ENCODE measurements around the gene ZNF770. TPM values are rescaled to one million over a fixed set of nuclear protein-coding genes. Genes with fewer than 3 reads are reported as not detected.
A peak's percentile ranks its signal among the peaks of the same experiment; 100 is the strongest.
"Not testable (repeated sequence)": the region's sequence is repeated elsewhere in the genome, so short reads cannot be mapped to it uniquely, and the experiment has no call there.

The ZNF770 gene
- polyA plus RNA-seq, 1 donor, result 36.3 TPM

DNA sequence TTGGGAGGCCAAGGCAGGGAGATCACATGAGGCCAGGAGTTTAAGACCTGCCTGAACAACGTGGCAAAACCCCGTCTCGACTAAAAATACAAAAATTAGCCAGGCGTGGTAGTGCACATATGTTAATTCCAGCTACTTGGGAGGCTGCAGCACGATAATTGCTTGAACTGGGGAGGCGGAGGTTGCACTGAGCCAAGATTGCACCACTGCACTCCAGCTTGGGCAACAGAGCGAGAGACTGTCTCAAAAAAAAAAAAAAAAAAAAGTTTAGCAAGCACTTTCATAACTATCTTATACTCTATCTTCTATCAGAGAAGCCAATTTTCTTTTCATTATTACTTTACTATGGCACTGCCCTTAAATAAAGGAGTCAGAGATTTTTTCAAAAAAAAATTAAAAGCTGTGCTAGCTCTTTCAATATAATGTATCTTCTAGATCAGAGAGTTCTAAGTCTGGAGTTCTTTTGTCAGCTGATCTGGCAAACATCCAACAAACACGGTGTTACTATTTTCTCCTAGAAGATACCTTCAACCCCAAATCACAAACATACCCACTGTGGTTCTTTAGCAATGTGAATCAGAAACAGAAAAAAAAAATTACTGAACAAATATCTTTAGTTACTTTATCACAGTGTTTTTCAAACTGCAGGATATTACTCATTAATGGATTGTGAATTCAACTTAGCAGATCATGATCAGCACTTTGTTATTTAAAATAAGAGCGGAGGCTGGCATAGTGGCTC lies 3.0 kb downstream of the ZNF770 start:
- H3K36me3 ChIP-seq (ENCODE audit: control insufficient read depth, insufficient read depth, low read length), result peaks cover 16% of the 10 kb centered on the region
- DNase-seq, result peak; percentile 65 to 86
- no peak overlapping the region for H3K4me3 ChIP-seq (ENCODE audit: low read length)
- no peaks in the 10 kb centered on the region for H3K27me3 ChIP-seq (ENCODE audit: control insufficient read depth, insufficient read depth, low read length)
- peaks cover 3% of the 10 kb centered on the region for H3K4me1 ChIP-seq (ENCODE audit: control insufficient read depth, insufficient read depth, low read length)
- WGBS (ENCODE audit: insufficient coverage, low lambda C conversion rate), result no CpG with 5 or more reads among the region's 9 CpGs
- peak overlapping the region; percentile 63 for H3K27ac ChIP-seq (ENCODE audit: low read length)
- H3K9me3 ChIP-seq (ENCODE audit: control insufficient read depth, low read depth, low read length), result no peaks in the 10 kb centered on the region

DNA sequence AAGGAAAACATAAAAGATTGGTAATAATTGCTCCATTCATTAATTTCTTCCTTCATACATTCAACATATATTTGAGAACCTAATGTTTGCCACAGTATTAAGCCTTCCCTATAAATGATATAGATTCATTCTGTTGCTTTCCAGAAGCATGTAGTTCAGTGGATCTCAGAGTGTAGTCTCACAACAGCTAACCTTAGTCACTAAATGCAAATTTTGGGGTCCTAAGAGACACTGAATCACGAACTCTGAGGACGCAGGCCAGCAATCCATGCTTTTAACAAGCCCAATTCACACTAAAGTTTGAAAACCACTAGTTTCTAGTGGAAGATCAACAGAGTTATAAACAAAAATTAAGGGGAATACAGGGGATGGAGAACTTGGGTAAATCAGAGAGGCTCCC lies 11.3 kb downstream of the ZNF770 start:
- Histone ChIP-seq H3K4me3 (ENCODE audit: low read length) (no peak overlapping the region), H3K9me3 (ENCODE audit: control insufficient read depth, low read depth, low read length) (no peaks in the 10 kb centered on the region), H3K27ac (ENCODE audit: low read length) (no peak overlapping the region), H3K4me1 (ENCODE audit: control insufficient read depth, insufficient read depth, low read length) (no peaks in the 10 kb centered on the region), H3K36me3 (ENCODE audit: control insufficient read depth, insufficient read depth, low read length) (peaks cover 4% of the 10 kb centered on the region), H3K27me3 (ENCODE audit: control insufficient read depth, insufficient read depth, low read length) (no peaks in the 10 kb centered on the region)
- no peak for DNase-seq
- 90% methylated on average over 2 of the region's 2 CpGs for WGBS (ENCODE audit: insufficient coverage, low lambda C conversion rate)

DNA sequence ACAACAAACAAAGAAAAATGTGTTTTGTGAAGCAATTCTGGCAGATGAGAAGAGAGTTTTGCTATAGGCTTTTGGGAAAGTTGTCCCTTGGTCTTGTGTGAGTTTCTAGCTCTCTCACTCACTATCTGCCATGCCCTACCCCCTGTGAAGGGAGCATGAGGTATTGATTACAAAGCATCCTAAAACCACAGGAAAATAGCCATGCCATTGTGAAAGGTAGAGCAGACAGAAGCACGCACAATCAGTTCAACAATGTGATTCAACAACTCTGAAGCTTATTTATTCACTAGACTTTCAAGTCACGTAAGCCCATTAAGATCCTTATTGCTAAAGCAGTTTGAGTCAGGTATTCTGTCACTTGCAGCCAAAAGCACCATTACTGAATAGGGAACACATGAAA lies 12.0 kb downstream of the ZNF770 start:
- no CpG with 5 or more reads among the region's 2 CpGs for WGBS (ENCODE audit: insufficient coverage, low lambda C conversion rate)
- no peaks in the 10 kb centered on the region for H3K4me1 ChIP-seq (ENCODE audit: control insufficient read depth, insufficient read depth, low read length)
- peaks cover 3% of the 10 kb centered on the region for H3K36me3 ChIP-seq (ENCODE audit: control insufficient read depth, insufficient read depth, low read length)
- no peaks in the 10 kb centered on the region for H3K27me3 ChIP-seq (ENCODE audit: control insufficient read depth, insufficient read depth, low read length)
- DNase-seq, result no peak
- no peak overlapping the region for H3K27ac ChIP-seq (ENCODE audit: low read length)
- no peaks in the 10 kb centered on the region for H3K9me3 ChIP-seq (ENCODE audit: control insufficient read depth, low read depth, low read length)
- no peak overlapping the region for H3K4me3 ChIP-seq (ENCODE audit: low read length)

DNA sequence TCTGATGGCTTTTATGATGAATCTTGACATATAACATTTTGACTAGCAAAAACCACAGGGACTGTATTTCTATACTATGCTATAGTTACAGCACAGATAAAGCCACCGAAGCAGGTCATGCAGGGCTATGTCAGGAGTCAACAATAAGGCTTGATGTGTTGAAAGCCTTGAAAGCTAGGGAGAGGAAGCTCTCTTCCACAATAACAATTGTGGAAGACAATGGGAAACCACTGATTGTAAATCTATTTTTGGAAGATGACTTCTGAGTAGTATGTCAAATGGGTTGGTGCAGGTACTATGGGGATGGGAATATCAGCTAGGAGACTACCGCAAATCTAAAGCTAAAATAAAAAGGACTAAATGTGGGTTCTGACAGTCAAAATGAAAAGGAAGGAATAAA lies 14.6 kb downstream of the ZNF770 start:
- Histone ChIP-seq H3K27ac (ENCODE audit: low read length) (no peak overlapping the region), H3K9me3 (ENCODE audit: control insufficient read depth, low read depth, low read length) (no peaks in the 10 kb centered on the region), H3K4me3 (ENCODE audit: low read length) (no peak overlapping the region), H3K36me3 (ENCODE audit: control insufficient read depth, insufficient read depth, low read length) (peaks cover 3% of the 10 kb centered on the region), H3K4me1 (ENCODE audit: control insufficient read depth, insufficient read depth, low read length) (no peaks in the 10 kb centered on the region), H3K27me3 (ENCODE audit: control insufficient read depth, insufficient read depth, low read length) (no peaks in the 10 kb centered on the region)
- 100% methylated on average over 1 of the region's 2 CpGs for WGBS (ENCODE audit: insufficient coverage, low lambda C conversion rate)
- DNase-seq, result no peak

DNA sequence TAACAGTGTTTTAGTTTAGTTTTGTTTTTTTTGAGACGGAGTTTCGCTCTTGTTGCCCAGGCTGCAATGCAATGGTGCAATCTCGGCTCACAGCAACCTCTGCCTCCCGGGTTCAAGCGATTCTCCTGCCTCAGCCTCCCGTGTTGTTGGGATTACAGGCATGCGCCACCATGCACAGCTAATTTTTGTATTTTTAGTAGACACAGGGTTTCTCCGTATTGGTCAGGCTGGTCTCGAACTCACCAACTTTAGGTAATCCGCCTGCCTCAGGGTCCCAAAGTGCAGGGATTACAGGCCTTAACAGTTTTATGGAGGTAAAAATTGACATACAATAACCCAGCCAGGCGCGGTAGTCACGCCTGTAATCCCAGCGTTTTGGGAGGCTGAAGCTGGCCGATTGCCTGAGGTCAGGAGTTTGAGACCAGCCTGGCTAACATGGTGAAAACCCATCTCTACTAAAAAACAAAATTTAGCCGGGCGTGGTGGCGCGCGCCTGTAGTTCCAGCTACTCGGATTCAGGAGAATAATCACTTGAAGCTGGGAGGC lies 17.9 kb downstream of the ZNF770 start:
- 100% methylated on average over 6 of the region's 21 CpGs for WGBS (ENCODE audit: insufficient coverage, low lambda C conversion rate)
- H3K27ac ChIP-seq (ENCODE audit: low read length), result not testable (repeated sequence)

DNA sequence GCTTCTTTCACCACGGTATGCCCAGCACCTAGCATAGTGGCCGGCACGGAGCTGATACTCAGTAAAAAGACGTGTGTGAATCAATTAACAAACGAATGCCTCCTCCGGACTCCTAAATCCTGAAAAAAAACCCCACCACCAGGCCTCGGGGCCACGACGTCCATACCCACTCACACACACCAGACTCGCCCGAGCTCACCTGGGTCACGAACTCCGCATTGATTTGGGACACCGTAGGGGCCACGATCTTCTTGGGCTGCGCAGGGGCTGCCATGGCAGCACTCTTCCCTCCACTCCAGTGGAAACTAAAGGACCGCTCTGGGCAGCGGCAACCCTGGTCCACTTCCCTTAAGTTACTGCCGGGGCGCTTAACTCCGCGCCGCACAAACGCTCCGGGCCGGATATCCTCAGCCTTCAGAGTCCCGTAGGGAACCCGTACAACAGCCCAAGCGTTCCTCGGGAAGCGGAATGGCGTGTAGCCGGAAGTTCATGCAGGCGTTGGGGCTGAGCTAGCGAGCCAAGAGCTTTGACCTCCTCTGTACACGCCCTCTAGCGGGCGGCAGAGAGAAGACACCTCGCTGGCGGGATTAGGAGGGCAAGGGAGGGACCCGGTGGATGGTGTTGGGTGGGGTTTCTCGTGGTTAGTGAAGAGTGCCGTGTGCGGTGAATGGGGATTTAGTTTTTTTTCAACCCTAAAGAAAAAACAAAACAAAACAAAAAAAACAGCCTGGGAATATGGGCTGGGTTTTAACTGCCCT lies 18.6 kb downstream of the ZNF770 start, which contains the start of gene AQR:
AQR (minus strand) TSS at position 403 of the 758 bp plus-strand sequence; CDS start at position 274, 129 bp downstream.
- Histone ChIP-seq H3K9me3 (ENCODE audit: control insufficient read depth, low read depth, low read length) (no peaks in the 10 kb centered on the region), H3K27ac (ENCODE audit: low read length) (peak within 1 kb of the TSS; percentile 64), H3K4me1 (ENCODE audit: control insufficient read depth, insufficient read depth, low read length) (no peaks in the 10 kb centered on the region), H3K36me3 (ENCODE audit: control insufficient read depth, insufficient read depth, low read length) (peaks cover 2% of the 10 kb centered on the region), H3K27me3 (ENCODE audit: control insufficient read depth, insufficient read depth, low read length) (no peaks in the 10 kb centered on the region), H3K4me3 (ENCODE audit: low read length) (peak within 1 kb of the TSS; percentile 84)
- DNase-seq, result peak; percentile 95 to 97
- WGBS (ENCODE audit: insufficient coverage, low lambda C conversion rate), result 0% methylated on average over 2 of the region's 44 CpGs

More for the DNA sequence above, 17.9 kb downstream of the ZNF770 start:
- not testable (repeated sequence) for H3K27me3 ChIP-seq (ENCODE audit: control insufficient read depth, insufficient read depth, low read length); H3K36me3 ChIP-seq (ENCODE audit: control insufficient read depth, insufficient read depth, low read length); H3K9me3 ChIP-seq (ENCODE audit: control insufficient read depth, low read depth, low read length); H3K4me1 ChIP-seq (ENCODE audit: control insufficient read depth, insufficient read depth, low read length); DNase-seq
- H3K4me3 ChIP-seq (ENCODE audit: low read length), result peak overlapping the region; percentile 84

DNA sequence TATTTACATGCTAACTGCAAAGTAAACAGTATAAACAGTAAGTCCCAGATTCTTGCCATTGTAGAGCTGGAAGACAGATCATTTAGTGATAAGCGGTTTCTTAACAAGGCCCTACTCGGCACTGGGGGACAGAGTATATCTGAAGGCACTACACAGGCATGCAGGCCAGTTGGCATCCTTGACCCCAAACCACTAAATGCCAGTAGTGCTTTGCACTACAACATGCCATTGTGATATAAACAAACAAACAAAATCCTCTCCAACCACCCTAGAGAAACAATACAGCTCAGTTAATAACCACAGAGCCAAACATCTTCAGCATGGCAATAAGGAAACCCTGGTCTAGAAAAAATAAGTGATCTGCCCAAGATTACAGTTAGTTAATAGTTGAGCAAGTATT lies 23.8 kb downstream of the ZNF770 start:
- Histone ChIP-seq H3K27ac (ENCODE audit: low read length) (no peak overlapping the region), H3K4me3 (ENCODE audit: low read length) (no peak overlapping the region), H3K4me1 (ENCODE audit: control insufficient read depth, insufficient read depth, low read length) (no peaks in the 10 kb centered on the region), H3K9me3 (ENCODE audit: control insufficient read depth, low read depth, low read length) (no peaks in the 10 kb centered on the region), H3K27me3 (ENCODE audit: control insufficient read depth, insufficient read depth, low read length) (no peaks in the 10 kb centered on the region), H3K36me3 (ENCODE audit: control insufficient read depth, insufficient read depth, low read length) (peaks cover 20% of the 10 kb centered on the region)
- WGBS (ENCODE audit: insufficient coverage, low lambda C conversion rate), result no CpG with 5 or more reads among the region's 2 CpGs
- no peak for DNase-seq

DNA sequence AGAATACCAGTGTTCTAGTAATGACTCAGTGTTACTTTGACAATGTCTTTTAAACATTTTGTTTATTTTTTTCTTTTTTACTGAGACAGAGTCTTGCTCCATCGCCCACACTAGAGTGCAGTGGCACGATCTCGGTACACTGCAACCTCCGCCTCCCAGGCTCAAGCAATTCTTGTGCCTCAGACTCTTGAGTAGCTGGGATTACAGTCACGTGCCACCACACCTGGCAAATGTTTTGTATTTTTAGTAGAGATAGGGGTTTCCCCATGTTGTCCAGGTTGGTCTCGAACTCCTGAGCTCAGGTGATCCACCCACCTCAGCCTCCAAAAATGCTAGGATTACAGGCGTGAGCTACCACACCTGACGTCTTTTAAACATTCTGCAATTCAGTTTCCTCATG lies 34.2 kb downstream of the ZNF770 start:
- H3K9me3 ChIP-seq (ENCODE audit: control insufficient read depth, low read depth, low read length), result no peaks in the 10 kb centered on the region
- H3K4me3 ChIP-seq (ENCODE audit: low read length), result no peak overlapping the region
- peaks cover 19% of the 10 kb centered on the region for H3K36me3 ChIP-seq (ENCODE audit: control insufficient read depth, insufficient read depth, low read length)
- H3K27ac ChIP-seq (ENCODE audit: low read length), result no peak overlapping the region
- no peaks in the 10 kb centered on the region for H3K27me3 ChIP-seq (ENCODE audit: control insufficient read depth, insufficient read depth, low read length)
- no CpG with 5 or more reads among the region's 8 CpGs for WGBS (ENCODE audit: insufficient coverage, low lambda C conversion rate)
- no peak for DNase-seq
- no peaks in the 10 kb centered on the region for H3K4me1 ChIP-seq (ENCODE audit: control insufficient read depth, insufficient read depth, low read length)

DNA sequence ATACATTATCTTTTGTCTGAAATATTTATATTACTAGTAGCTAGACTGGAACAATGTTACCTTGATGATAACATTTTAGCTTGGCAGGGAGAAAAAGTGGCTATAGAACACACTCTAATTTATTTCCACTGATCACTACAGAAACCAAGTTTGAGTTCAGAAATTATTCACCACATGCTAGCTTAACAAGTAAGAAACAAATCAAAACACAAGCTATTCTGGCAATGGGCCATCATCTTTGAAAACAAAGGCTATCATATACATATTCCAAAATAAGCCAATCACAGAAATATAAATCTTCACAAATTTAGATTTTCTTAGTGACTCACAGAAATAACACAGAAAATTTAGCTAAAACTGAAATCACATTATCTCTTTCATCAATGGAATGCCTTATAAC lies 35.6 kb downstream of the ZNF770 start:
- no peaks in the 10 kb centered on the region for H3K4me1 ChIP-seq (ENCODE audit: control insufficient read depth, insufficient read depth, low read length)
- H3K36me3 ChIP-seq (ENCODE audit: control insufficient read depth, insufficient read depth, low read length), result peaks cover 20% of the 10 kb centered on the region
- no peak overlapping the region for H3K4me3 ChIP-seq (ENCODE audit: low read length)
- H3K27me3 ChIP-seq (ENCODE audit: control insufficient read depth, insufficient read depth, low read length), result no peaks in the 10 kb centered on the region
- H3K27ac ChIP-seq (ENCODE audit: low read length), result no peak overlapping the region
- no peaks in the 10 kb centered on the region for H3K9me3 ChIP-seq (ENCODE audit: control insufficient read depth, low read depth, low read length)
- no peak for DNase-seq

DNA sequence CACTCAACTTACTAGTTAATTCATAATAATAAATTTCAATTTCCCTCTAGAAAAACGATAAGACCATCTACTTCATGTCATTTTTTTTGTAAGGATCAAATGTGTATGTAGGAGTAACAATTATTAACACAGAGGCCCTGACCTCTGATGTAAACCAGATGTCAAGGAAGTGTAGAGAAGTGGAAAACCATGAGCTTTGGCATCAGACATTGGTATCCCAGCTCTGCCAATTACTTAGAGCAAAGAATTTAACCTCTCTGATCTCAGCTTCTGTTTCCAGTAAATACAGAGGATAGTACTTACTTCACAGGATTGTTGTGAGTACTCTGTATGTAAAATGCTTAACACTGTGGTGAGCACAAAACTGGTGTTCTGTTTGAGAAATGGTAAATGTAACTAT lies 36.1 kb downstream of the ZNF770 start:
- WGBS (ENCODE audit: insufficient coverage, low lambda C conversion rate), result 83% methylated on average over 1 of the region's 1 CpG
- peaks cover 20% of the 10 kb centered on the region for H3K36me3 ChIP-seq (ENCODE audit: control insufficient read depth, insufficient read depth, low read length)
- H3K27me3 ChIP-seq (ENCODE audit: control insufficient read depth, insufficient read depth, low read length), result no peaks in the 10 kb centered on the region
- no peak for DNase-seq
- no peak overlapping the region for H3K27ac ChIP-seq (ENCODE audit: low read length)
- no peak overlapping the region for H3K4me3 ChIP-seq (ENCODE audit: low read length)
- H3K9me3 ChIP-seq (ENCODE audit: control insufficient read depth, low read depth, low read length), result no peaks in the 10 kb centered on the region
- no peaks in the 10 kb centered on the region for H3K4me1 ChIP-seq (ENCODE audit: control insufficient read depth, insufficient read depth, low read length)

Measured in large intestine (tissue), 3 donors.